HG03575 (cell line): ENCODE measurements around the gene ODAD3.
"Not testable (repeated sequence)": the region's sequence is repeated elsewhere in the genome, so short reads cannot be mapped to it uniquely, and the experiment has no call there.

ENCODE experiments used
- ATAC-seq: cut with Tn5 transposase; IDR thresholded peaks from one replicate; pipeline ENCODE4 v1.9.1; 2021; ENCODE audit not compliant: unreplicated experiment, insufficient number of reproducible peaks, low FRiP score; ENCODE audit errors: extremely low read depth

The ODAD3 gene

GRCh38 chr19:11446652-11447301 is 11.9 kb upstream of the ODAD3 start:
- ATAC-seq, result no peak

DNA sequence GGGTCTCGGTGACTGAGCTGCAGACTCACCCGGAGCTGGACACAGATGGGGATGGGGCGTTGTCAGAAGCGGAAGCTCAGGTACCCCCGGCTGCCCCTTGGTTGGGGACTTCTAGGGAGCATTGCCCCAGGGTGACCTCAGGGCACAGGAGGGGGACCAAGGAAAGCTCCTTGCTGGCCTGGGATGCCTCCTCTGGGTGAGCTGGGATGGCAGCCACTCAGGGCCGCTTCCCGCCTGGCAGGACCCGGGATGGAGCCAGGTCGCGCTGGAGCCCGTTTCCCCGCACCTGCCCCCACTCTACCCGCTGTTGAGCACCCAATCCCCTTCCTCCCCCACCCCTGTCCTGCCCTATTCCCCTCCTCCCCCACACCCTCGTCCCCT is 11.3 kb upstream of the ODAD3 start:
- no peak for ATAC-seq

- ATAC-seq, result no peak
These were observed 10.2 kb upstream of the ODAD3 start for GRCh38 chr19:11445141-11445540.

DNA sequence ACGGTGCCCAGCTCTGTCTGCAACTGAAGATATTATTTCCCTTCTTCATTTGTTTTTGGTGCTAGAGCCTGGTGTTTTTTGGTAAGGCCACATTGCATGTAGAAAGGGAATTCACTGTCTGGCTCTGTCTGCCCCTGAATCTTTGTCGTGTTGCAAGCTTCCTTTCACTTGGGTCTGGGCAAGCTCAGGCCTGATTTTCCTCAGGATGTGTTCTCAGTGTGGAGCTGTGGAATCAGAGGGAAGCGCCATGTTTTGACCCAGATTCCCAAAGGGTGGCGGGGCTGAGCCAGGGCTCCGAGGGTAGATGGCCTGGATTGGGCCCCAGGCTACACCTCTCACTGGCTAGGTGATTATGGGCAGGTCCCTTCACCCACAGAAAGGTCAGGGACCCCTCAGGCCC is 9.1 kb upstream of the ODAD3 start:
- ATAC-seq, result no peak

DNA sequence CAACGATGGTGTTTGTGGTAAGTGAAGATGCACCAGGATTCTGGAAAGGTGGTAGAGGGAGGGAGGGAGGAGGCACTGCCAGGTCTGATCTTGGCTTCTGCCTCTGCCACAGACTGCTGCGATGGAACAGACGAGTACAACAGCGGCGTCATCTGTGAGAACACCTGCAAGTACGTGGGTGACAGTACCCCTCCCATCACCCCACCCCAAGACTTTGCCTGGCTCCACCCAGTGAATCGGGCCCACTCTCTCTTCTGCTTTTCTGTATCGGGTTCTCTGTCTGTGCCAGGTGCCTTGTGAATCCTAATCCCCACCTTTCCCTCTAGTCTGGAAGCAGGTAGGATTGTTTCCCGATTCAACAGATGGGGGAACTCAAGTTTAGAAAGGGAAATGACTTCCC is 3.0 kb upstream of the ODAD3 start:
- no peak for ATAC-seq

DNA sequence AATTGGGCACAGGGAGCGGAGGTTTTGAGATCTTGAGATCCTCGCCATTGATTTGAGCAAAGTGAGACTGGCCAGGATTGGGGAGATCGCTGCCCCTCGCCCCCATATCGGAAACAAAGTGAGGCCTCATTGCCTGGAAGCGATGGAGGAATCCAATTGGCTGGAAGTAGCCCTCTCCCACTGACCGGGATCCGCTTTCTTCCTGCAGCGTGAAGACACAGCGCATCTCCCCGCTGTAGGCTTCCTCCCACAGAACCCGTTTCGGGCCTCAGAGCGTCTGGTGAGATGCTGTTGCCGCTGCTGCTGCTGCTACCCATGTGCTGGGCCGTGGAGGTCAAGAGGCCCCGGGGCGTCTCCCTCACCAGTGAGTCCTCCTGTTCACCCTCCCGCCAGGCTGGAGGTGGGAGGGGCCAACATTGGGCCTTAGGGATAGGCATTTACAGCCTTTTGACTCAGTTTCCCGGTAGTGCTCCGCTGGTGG is 952 bp upstream of the ODAD3 start:
- no peak for ATAC-seq

DNA sequence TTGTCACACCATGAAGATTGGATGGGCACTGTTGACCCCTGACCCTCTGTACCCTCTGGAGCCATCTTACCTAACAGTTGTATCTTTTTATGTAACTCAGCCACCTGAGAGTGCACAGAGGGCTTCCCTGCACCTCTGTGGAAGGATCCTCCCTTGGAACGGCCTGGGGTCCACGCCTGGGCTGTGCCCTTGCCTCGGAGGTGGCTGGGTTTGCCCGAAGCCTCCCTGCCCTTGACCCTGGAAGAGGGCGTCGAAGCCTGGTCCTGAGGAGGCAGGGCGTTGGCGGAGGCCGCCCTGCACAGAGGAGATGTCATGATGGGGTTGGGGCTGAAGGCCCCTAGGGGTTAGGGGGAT is 241 bp downstream of the ODAD3 start:
- no peak for ATAC-seq

GRCh38 chr19:11433526-11433925 is 1.4 kb downstream of the ODAD3 start:
- ATAC-seq, result not testable (repeated sequence)

DNA sequence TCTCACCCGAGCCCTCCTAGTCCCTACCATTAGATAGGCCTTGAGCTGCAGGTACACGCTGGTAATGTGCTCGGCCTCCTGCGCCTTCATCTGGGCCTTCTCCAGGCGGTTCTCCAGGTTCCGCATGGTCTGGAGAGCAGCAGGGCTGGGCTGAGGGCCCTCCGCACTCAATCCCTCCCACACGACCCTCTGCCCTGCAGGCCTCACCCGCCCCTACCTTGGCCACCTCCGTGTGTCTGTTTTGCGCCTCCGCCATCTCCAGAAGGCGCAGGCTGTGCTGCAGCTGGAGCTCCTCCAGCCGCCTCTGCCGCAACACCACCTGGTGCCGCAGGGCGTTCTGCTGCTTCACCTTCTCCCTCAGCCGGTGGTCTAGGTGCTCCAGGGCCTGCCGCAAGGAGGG is 8.3 kb downstream of the ODAD3 start:
- ATAC-seq, result no peak

GRCh38 chr19:11425719-11426457 is 9.0 kb downstream of the ODAD3 start:
- ATAC-seq, result no peak

DNA sequence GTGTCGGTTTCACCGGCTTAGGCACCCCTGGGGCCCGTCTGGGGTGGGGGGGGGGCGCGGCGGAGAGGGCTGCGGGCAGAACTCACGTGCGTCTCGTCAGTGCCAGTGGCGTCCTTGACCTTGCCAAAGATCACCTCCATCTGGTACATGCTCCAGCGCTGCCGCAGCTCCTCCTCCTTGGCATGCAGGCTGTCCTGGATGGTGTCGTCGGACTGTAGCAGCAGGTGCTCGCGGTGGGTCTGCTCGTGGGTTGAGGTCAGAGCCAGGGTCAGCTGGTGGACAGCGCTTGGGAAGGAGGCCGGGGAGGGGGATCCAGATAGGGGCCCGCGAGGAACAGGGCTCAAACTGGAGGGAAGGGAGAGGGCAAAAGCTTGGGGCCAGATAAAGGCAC is 11.1 kb downstream of the ODAD3 start:
- no peak for ATAC-seq

DNA sequence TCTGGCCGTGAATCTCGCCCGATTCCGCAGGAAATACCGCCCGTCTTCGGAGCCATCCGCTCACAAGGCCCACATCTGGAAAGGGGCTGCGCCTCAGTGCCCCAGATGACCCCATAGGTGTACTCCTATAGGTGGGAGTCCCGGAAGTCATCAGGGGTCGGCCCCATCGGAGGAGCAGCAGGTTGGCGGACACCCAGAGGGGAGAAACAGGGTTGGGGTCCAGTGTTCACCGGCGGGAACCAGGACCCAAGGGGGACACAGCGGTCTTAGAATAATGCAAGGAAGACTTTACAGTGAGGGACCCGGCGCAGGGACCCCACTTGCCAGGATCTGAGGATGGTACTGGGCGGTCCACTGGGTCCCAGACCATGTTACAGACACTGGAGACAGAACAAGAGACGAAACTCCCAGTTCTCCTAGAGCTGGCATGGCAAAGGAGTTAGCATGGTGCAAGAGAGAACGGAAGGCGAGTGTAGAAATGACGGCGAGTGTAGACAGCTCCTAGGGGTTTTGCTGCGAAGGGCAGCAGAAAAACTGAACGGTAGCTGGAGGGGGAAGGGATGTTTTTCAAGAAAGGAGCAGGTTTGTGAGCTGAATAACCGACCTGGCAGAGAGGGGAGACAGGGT is 11.6 kb downstream of the ODAD3 start:
- no peak for ATAC-seq

GRCh38 chr19:11422163-11423065 is 12.5 kb downstream of the ODAD3 start:
- no peak for ATAC-seq

GRCh38 chr19:11421371-11422098 is 13.4 kb downstream of the ODAD3 start:
- no peak for ATAC-seq

- ATAC-seq, result no peak
These were observed 14.2 kb downstream of the ODAD3 start for GRCh38 chr19:11420429-11421370.

DNA sequence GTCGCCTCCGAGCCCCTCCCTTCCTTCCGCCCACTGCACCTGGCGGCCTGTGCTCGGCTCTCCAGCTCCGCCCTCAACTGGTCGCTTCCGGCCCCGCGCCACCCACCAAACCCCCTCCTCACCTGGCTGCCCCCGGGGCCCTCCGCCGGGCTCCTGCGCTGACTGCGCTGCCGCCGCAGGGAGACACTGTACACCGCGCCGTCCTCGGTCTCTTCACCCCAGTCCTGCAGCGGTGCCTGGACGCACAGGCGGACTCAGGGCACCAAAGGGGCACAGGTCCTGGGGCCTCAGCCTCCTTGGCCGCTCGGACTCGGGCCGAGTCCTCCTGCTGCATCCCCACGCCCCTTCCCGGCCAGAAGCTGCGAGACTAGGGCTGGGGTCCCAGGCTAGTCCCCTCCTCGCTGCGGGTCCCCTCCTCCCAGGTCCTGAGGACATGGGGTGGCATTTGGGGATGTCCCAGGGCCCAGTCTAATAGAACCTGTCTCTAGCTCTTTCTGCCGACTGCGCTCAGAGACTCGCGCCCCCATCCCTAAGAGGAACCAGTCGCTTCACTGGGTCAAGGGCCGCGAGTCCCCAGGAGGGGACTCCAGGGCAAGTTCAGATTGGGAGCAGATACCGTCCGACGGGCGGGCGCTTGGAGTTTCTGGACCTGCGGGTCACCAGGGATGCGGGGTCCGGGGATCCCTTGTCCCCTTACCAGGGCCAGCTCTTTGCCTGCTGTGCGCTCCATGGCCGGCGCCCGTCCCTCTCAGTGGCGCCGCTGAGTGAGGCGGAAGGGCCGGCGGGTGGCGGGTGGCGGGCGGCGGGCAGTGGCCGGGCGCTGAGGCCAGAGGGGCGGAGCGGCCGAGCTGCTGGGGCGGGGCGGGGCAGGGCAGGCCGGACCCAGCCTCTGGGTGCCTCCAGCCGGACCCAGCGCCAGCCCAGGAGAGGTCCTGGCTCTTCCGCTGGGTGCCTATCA is 16.1 kb downstream of the ODAD3 start, which contains the start of gene RGL3:
Gene RGL3, minus strand, starts transcription at position 766 of the 958 bp plus-strand sequence. Its CDS starts 36 bp downstream, at position 730.
- ATAC-seq, result no peak
